GM12865 (cell line): Measurements from ENCODE around the gene BHMT2.

Experiments
- DNase-seq: peaks from one replicate; pipeline ENCODE4 v3.0.0; 2010; ENCODE audit warnings: low read depth
- H3K4me3 ChIP-seq: 2 replicates; pipeline ENCODE4 v1.5.1; 2011; ENCODE audit warnings: mild to moderate bottlenecking, low read depth, low read length, control low read depth
- TF ChIP-seq, protein P1 (sequence below): IDR thresholded peaks from 2 replicates; pipeline ENCODE4 v1.5.1; 2011; ENCODE audit warnings: low read length, control low read depth, low read depth, inconsistent platforms; ENCODE audit not compliant: insufficient read depth; ENCODE audit errors: missing control alignments

The BHMT2 gene

DNA sequence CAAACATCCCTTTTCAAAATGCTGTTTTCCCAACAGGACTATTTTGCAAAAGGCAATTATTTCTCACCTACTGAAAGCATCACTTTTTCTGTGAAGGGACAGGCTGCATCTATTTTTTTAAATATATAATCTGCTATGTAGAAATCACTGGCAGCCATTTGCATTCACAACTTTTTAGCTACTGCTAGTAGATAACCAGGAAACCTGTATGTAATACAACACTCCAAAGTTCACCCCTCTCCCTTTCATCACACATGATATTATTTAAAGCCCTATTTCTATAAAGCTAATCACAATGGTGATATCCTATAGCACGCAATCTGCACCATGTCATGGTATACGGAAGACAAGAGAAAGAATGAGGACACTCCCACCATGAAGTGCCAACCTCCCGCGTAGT lies 9.9 kb upstream of the BHMT2 start:
- TF ChIP-seq, protein P1, sequence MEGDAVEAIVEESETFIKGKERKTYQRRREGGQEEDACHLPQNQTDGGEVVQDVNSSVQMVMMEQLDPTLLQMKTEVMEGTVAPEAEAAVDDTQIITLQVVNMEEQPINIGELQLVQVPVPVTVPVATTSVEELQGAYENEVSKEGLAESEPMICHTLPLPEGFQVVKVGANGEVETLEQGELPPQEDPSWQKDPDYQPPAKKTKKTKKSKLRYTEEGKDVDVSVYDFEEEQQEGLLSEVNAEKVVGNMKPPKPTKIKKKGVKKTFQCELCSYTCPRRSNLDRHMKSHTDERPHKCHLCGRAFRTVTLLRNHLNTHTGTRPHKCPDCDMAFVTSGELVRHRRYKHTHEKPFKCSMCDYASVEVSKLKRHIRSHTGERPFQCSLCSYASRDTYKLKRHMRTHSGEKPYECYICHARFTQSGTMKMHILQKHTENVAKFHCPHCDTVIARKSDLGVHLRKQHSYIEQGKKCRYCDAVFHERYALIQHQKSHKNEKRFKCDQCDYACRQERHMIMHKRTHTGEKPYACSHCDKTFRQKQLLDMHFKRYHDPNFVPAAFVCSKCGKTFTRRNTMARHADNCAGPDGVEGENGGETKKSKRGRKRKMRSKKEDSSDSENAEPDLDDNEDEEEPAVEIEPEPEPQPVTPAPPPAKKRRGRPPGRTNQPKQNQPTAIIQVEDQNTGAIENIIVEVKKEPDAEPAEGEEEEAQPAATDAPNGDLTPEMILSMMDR, result no peak
- H3K4me3 ChIP-seq, result no peak overlapping the region
- DNase-seq, result no peak

DNA sequence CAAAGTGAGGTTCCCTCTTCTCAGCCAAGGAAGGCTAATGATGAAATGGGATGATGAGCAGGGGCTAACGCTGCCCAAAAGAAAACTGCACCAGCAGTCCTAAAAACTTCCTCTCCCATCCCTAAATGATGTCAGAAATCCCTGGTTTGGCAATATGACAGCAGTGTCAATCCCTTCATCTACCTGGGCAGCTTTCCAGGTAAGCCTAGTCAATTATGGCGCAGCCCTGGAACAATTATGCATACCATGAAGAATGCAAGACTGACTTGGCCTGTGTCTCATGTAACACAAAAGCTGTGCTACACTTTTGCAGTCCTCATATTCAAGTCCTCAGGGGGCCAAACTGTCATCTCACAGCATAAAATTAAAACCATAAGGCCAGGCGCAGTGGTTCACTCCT lies 7.1 kb upstream of the BHMT2 start:
- no peak for DNase-seq
- TF ChIP-seq, protein P1, result no peak

DNA sequence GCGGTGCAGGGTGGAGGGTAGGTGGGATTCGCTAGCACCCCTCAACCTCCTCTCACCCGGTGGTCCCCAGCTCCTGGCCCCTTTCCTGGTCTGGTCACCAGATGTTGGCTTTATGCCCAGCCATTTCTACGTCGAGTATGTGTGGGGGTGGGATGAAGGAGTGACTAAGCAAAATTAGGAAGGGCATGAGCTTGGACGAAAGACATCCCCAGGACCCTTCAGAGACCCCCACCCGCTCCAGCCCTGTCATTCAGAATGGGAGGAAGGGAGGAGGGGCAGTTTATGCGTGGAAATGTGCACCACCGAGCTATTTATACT lies 742 bp downstream of the BHMT2 start:
- no peak overlapping the region for H3K4me3 ChIP-seq
- no peak for DNase-seq
- TF ChIP-seq, protein P1, result no peak

More for the DNA sequence above, 7.1 kb upstream of the BHMT2 start:
- no peak overlapping the region for H3K4me3 ChIP-seq

- no peak overlapping the region for H3K4me3 ChIP-seq
- TF ChIP-seq, protein P1, result no peak
- DNase-seq, result no peak
These were observed 5.1 kb downstream of the BHMT2 start for GRCh38 chr5:79074641-79075040.

DNA sequence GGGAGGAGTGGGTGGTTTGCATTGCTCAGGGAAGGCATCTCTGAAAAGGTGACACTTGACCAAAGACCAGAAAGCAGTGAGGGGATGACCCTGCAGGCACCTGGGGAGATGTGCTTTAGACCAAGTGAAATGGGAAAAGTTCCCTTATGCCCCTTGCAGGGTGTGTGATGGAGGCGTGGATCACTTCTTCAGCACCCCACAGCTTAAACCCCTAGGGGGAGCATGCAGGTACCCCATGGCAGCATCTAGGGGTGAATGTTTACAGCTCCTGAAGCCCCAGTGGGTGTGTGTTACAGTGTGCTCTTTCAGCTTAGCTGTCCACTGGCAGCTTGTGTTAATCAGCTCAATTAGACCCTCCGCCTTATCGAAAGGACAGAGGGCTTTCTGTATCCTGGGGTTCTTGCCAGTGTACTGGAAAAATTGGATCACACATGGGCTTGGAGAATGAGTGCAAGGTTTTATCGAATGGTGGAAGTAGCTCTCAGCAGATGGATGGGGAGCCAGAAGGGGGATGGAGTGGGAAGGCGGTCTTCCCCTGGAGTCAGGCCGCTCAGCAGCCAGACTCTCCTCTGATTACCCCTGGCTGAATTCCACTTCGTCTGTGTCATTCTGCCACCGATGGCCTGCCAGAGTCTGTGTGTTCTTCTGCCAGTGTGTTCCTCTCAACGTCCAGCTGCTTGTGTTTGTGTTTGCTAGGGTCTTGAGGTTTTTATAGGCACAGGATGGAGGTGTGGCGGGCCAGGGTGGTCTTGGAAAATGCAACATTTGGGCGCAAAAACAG lies 6.3 kb downstream of the BHMT2 start:
- no peak for DNase-seq
- TF ChIP-seq, protein P1, result no peak
- H3K4me3 ChIP-seq, result no peak overlapping the region

DNA sequence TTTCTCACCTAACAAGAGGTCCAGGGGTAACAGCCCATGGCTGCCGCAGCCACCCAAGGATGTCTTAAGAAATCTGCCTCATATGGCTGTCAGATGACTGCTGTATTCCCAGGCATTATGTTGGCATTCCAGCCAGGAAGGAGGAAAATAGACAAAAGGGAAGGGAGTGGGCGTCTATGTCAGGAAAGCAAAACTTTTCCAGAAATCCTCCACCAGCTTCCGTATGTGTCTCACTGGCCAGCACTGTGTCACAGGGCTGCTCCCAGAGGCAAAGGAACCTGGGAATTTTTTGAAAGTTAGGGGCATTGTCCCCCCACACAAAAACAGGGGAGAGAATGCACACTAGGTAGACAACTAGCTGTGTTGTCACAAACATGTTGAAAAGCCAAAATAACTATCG lies 7.3 kb downstream of the BHMT2 start:
- TF ChIP-seq, protein P1, result no peak
- no peak overlapping the region for H3K4me3 ChIP-seq
- no peak for DNase-seq
